GM12878 (cell line): ENCODE results near the gene ACP4. TPM values are rescaled to one million over a fixed set of nuclear protein-coding genes. Genes with fewer than 3 reads are reported as not detected.

Source experiments
- ATAC-seq: fragments of 200-7000 bp; cut with Tn5 transposase; 3 replicates; pipeline ENCODE4 v1.9.1; 2020; ENCODE audit warnings: mild to moderate bottlenecking, moderate library complexity
- BruUV-seq: library from RNA; stranded (reverse); fragments of 400-500 nt; replicated peaks from 2 replicates; lab custom pipeline; 2021; lab: Mats Ljungman, UMichigan
- CTCF ChIA-PET: fragments of 300-600 bp; sonication (Branson Sonifier 250); formaldehyde crosslinking; extraction: SDS; loops from one replicate; lab custom pipeline; 2021; ENCODE audit warnings: inconsistent platforms; lab: Yijun Ruan, JAX
- POLR2A ChIA-PET: fragments of 350-600 bp; formaldehyde crosslinking; extraction: SDS; loops from one replicate; lab custom pipeline; 2021; ENCODE audit warnings: inconsistent platforms; lab: Charles Lee
- RAD21 ChIA-PET: fragments of 300-600 bp; sonication (Branson Sonifier 250); formaldehyde crosslinking; loops from one replicate; lab custom pipeline; 2023; ENCODE audit warnings: antibody characterized with exemption; ENCODE audit not compliant: unreplicated experiment; lab: Charles Lee
- SMC1A ChIA-PET: fragments of 300-600 bp; sonication (Branson Sonifier 250); formaldehyde crosslinking; loops from one replicate; lab custom pipeline; 2023; ENCODE audit not compliant: unreplicated experiment, uncharacterized antibody; lab: Charles Lee
- DNase-seq: peaks from one replicate; pipeline ENCODE4 v3.0.0-alpha.2; 2011; ENCODE audit warnings: low read depth, low spot score
- FAIRE-seq: peaks from 3 replicates; lab custom pipeline; 2011; peaks lifted over from hg19 to GRCh38; lab: Jason Lieb, UNC
- H2AFZ ChIP-seq: 2 replicates; pipeline ENCODE4 v1.6.0; 2011; ENCODE audit warnings: low read depth, low read length, control low read depth; ENCODE audit not compliant: control insufficient read depth
- H3K27ac ChIP-seq: 2 replicates; pipeline ENCODE4 v1.5.1; 2011; ENCODE audit warnings: control low read depth; ENCODE audit not compliant: control insufficient read depth, insufficient read depth
- H3K27me3 ChIP-seq, 2 experiments: replicated peaks in 1 of 2; 2 replicates each; pipeline versions ENCODE4 v1.6.0 to v1.6.1; 2011; ENCODE audit warnings: low read length in 1 of 2; ENCODE audit not compliant: control insufficient read depth in 2 of 2, insufficient read depth in 2 of 2
- H3K36me3 ChIP-seq, 2 experiments: 2 replicates each; pipeline ENCODE4 v1.5.1; 2011; ENCODE audit warnings: low read length in 1 of 2; ENCODE audit not compliant: control insufficient read depth in 2 of 2, insufficient read depth in 2 of 2
- H3K4me1 ChIP-seq: 2 replicates; pipeline ENCODE4 v1.6.1; 2011; ENCODE audit warnings: mild to moderate bottlenecking, low read length, moderate library complexity, mixed read lengths; ENCODE audit not compliant: control insufficient read depth, insufficient read depth
- H3K4me2 ChIP-seq: 2 replicates; pipeline ENCODE4 v1.6.0; 2011; ENCODE audit warnings: control low read depth; ENCODE audit not compliant: control insufficient read depth, insufficient read depth
- H3K4me3 ChIP-seq: fragments of 200-600 bp; sonication (generic); 2 replicates; pipeline ENCODE4 v1.5.1; 2016
- H3K79me2 ChIP-seq: 2 replicates; pipeline ENCODE4 v1.6.0; 2011; ENCODE audit warnings: low read length; ENCODE audit not compliant: control insufficient read depth, insufficient read depth
- H3K9ac ChIP-seq: 2 replicates; pipeline ENCODE4 v1.8.0; 2011; ENCODE audit warnings: low read length, control low read depth, mixed read lengths; ENCODE audit not compliant: control insufficient read depth, insufficient read depth
- H3K9me3 ChIP-seq: replicated peaks from 3 replicates; pipeline ENCODE4 v1.5.1; 2011; ENCODE audit warnings: mild to moderate bottlenecking, low read length; ENCODE audit not compliant: control insufficient read depth, insufficient read depth
- H4K20me1 ChIP-seq: 2 replicates; pipeline ENCODE4 v1.6.0; 2011; ENCODE audit not compliant: control insufficient read depth, insufficient read depth
- POLR2AphosphoS5 ChIP-seq: IDR thresholded peaks from 2 replicates; pipeline ENCODE4 v1.6.1; 2011; ENCODE audit warnings: mild to moderate bottlenecking, low read length, inconsistent platforms
- RFX5 ChIP-seq: IDR thresholded peaks from 2 replicates; pipeline ENCODE4 v1.6.1; 2011; ENCODE audit warnings: low read depth, low read length, improper control_type of control experiment
- SMAD5 ChIP-seq: IDR thresholded peaks from 2 replicates; pipeline ENCODE4 v1.6.1; 2016; ENCODE audit warnings: antibody characterized with exemption, low read depth
- TCF7 ChIP-seq: IDR thresholded peaks from 2 replicates; pipeline ENCODE4 v1.6.1; 2014; ENCODE audit warnings: antibody characterized with exemption, borderline replicate concordance
- WGBS: methylation state at CpG from one replicate; pipeline ENCODE4 v1.1.6; 2016; ENCODE audit warnings: low lambda C conversion rate; ENCODE audit not compliant: insufficient replicate concordance, insufficient coverage; ENCODE audit errors: missing lambda C conversion rate; 5-methylcytosine and 5-hydroxymethylcytosine counted together
- in situ Hi-C: fragments of 300-500 bp; cut with MboI; formaldehyde crosslinking; loops from 9 replicates; pipeline ENCODE4 v1.14.3; 2018; ENCODE audit warnings: mixed read lengths
- intact Hi-C: fragments of 100-400 bp; cut with micrococcal nuclease; formaldehyde crosslinking; loops from one replicate; pipeline ENCODE4 v1.14.2; 2022; ENCODE audit not compliant: unreplicated experiment
- polyA plus RNA-seq, 11 experiments: library from polyadenylated mRNA; depleted of rRNA in 4 of 11; unstranded in 6 of 11; stranded (reverse) in 5 of 11; fragments of >200 nt; fragmentation: Nextera tagmentation in 4 of 11; fragmentation: Illumina TruSeq in 1 of 11; extraction: Ambion mirVana in 4 of 11; extraction: Trizol in 1 of 11; gene quantifications; 1 replicate in 1 of 11; 2 replicates in 10 of 11; pipeline versions ENCODE4 v1.2.1 to v1.2.3, GENCODE V29; 2011 to 2016; ENCODE audit warnings: inconsistent platforms in 2 of 11, missing spikeins in 2 of 11, low read depth in 1 of 11
- total RNA-seq, 4 experiments: library from RNA; depleted of rRNA in 3 of 4; stranded (reverse); fragments of >200 nt in 3 of 4; fragmentation: Illumina TruSeq in 1 of 4; extraction: Trizol in 1 of 4; gene quantifications; 2 replicates each; pipeline versions ENCODE4 v1.2.1 to v1.2.3, GENCODE V29; 2013 to 2021
- TF ChIP-seq, protein P1 (sequence below): fragments of 450-650 bp; IDR thresholded peaks from 2 replicates; pipeline ENCODE4 v1.6.1; 2017; ENCODE audit warnings: borderline replicate concordance
- TF ChIP-seq, protein P2 (sequence below): fragments of 450-650 bp; IDR thresholded peaks from 2 replicates; pipeline ENCODE4 v1.6.1; 2017; ENCODE audit warnings: mild to moderate bottlenecking

The ACP4 gene
- total and polyA plus RNA-seq, 10 of the 15 experiments (the other 5 are each of a cell fraction or from before 2014, with no cell fraction given): not detected

DNA sequence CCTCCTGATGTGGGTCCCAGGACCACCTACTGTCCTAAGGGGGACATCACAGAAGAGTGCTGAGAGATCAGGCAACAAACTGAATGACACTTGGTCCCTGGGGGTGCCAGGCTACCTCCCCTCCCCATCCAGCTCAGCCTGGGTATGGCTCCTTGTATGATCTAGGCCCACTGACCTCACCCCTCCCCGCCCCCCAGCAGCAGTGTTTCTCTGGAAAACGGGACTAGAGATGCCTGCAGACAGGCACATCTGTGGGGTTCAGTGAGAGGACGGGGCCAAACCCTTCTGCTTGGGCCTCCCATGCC, 9.3 kb downstream of the ACP4 start:
- Histone ChIP-seq H3K4me2 (no peak overlapping the region; the same call in 1 of the 2 replicates), H3K9me3 (no peaks in the 10 kb centered on the region), H3K27ac (no peak overlapping the region), H2AFZ (no peak overlapping the region), H4K20me1 (peaks cover 13% of the 10 kb centered on the region), H3K4me3 (no peak overlapping the region), H3K9ac (no peak overlapping the region), H3K79me2 (peaks cover 46% of the 10 kb centered on the region), H3K4me1 (peaks cover 9% of the 10 kb centered on the region), H3K36me3 (peaks cover 31 to 34% of the 10 kb centered on the region in 2 experiments), H3K27me3 (no peaks in the 10 kb centered on the region)
- ChIA-PET RAD21 (no interaction called here), SMC1A (interaction anchor here (1.0 kb wide), 1 partner anchor 20 kb away, joined by 3 read pairs; no protein-coding TSS in a partner anchor), POLR2A (interaction anchor here (0.6 kb wide), 1 partner anchor 14 kb away, joined by 3 read pairs; no protein-coding TSS in a partner anchor), CTCF (no interaction called here)
- 93% methylated on average over 2 of the region's 3 CpGs for WGBS
- DNase-seq (no peak), FAIRE-seq (no peak), ATAC-seq (no peak)
- no TSS peak for BruUV-seq
- TF ChIP-seq TCF7: no peak
- TF ChIP-seq SMAD5: 0 out of 2 replicates have a peak, but pooled peaks have one; percentile 11
- in situ Hi-C loops: no loop called here
- intact Hi-C loops: no loop called here

DNA sequence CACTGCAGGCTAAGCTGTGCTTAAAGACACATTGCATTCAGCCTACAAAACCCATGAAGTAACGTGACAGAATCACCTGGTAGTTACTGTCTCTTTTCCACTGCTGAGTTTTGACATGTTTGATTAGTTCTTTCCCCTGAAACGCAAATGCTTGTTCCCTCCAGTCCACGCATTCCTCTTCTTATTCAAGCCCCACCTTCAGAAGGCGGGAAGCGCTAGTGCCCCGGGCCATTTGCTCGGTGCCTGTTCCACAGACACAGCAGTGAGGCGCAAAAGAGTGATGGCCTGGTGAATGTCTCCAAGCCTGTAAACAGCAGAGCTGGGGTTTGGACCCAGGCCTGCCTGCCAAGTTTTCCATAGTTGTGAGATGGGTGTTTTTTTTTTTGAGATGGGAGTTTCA, 10.9 kb downstream of the ACP4 start:
- SMC1A ChIA-PET: interaction anchor here (0.8 to 3.3 kb wide), 4 partner anchors 14 to 120 kb away, joined by 3 to 13 read pairs (median 4); no protein-coding TSS in a partner anchor
- Histone ChIP-seq H3K4me1 (peaks cover 7% of the 10 kb centered on the region), H3K27me3 (no peaks in the 10 kb centered on the region), H2AFZ (no peak overlapping the region), H3K79me2 (peaks cover 48% of the 10 kb centered on the region), H3K9me3 (no peaks in the 10 kb centered on the region), H3K4me2 (peak overlapping the region; percentile 41; the same call in 1 of the 2 replicates), H3K4me3 (peak overlapping the region; percentile 38; the same call in 1 of the 2 replicates), H3K9ac (no peak overlapping the region), H4K20me1 (peaks cover 13% of the 10 kb centered on the region), H3K36me3 (peaks cover 31% of the 10 kb centered on the region in 2 experiments), H3K27ac (no peak overlapping the region)
- FAIRE-seq (no peak), ATAC-seq (no peak), DNase-seq (no peak)
- CTCF ChIA-PET: interaction anchor here (0.6 to 2.0 kb wide), 5 partner anchors 15 to 263 kb away, joined by 3 to 6 read pairs (median 5); no protein-coding TSS in a partner anchor
- RAD21 ChIA-PET: interaction anchor here (1.5 kb wide), 1 partner anchor 121 kb away, joined by 5 read pairs; no protein-coding TSS in a partner anchor
- TF ChIP-seq, protein P1, sequence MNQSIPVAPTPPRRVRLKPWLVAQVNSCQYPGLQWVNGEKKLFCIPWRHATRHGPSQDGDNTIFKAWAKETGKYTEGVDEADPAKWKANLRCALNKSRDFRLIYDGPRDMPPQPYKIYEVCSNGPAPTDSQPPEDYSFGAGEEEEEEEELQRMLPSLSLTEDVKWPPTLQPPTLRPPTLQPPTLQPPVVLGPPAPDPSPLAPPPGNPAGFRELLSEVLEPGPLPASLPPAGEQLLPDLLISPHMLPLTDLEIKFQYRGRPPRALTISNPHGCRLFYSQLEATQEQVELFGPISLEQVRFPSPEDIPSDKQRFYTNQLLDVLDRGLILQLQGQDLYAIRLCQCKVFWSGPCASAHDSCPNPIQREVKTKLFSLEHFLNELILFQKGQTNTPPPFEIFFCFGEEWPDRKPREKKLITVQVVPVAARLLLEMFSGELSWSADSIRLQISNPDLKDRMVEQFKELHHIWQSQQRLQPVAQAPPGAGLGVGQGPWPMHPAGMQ: no peak
- TF ChIP-seq POLR2AphosphoS5 (0 out of 2 replicates have a peak, but pooled peaks have one; percentile 29), RFX5 (no peak)
- TF ChIP-seq, protein P2, sequence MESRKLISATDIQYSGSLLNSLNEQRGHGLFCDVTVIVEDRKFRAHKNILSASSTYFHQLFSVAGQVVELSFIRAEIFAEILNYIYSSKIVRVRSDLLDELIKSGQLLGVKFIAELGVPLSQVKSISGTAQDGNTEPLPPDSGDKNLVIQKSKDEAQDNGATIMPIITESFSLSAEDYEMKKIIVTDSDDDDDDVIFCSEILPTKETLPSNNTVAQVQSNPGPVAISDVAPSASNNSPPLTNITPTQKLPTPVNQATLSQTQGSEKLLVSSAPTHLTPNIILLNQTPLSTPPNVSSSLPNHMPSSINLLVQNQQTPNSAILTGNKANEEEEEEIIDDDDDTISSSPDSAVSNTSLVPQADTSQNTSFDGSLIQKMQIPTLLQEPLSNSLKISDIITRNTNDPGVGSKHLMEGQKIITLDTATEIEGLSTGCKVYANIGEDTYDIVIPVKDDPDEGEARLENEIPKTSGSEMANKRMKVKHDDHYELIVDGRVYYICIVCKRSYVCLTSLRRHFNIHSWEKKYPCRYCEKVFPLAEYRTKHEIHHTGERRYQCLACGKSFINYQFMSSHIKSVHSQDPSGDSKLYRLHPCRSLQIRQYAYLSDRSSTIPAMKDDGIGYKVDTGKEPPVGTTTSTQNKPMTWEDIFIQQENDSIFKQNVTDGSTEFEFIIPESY: 0 out of 2 replicates have a peak, but pooled peaks have one; percentile 9
- in situ Hi-C loops: no loop called here
- intact Hi-C loops: no loop called here
- TSS peak; percentile 51 for BruUV-seq
- WGBS: 98% methylated on average over 8 of the region's 8 CpGs
- POLR2A ChIA-PET: interaction anchor here (0.6 to 1.2 kb wide), 4 partner anchors 13 to 121 kb away, joined by 3 read pairs; no protein-coding TSS in a partner anchor
